HG03135 (cell line): ENCODE measurements around the gene FAM222B.
"Not testable (repeated sequence)": the region's sequence is repeated elsewhere in the genome, so short reads cannot be mapped to it uniquely, and the experiment has no call there.

Source experiments
- ATAC-seq: cut with Tn5 transposase; IDR thresholded peaks from one replicate; pipeline ENCODE4 v1.9.1; 2021; ENCODE audit warnings: mild to moderate bottlenecking, moderate library complexity; ENCODE audit not compliant: unreplicated experiment

The FAM222B gene

DNA sequence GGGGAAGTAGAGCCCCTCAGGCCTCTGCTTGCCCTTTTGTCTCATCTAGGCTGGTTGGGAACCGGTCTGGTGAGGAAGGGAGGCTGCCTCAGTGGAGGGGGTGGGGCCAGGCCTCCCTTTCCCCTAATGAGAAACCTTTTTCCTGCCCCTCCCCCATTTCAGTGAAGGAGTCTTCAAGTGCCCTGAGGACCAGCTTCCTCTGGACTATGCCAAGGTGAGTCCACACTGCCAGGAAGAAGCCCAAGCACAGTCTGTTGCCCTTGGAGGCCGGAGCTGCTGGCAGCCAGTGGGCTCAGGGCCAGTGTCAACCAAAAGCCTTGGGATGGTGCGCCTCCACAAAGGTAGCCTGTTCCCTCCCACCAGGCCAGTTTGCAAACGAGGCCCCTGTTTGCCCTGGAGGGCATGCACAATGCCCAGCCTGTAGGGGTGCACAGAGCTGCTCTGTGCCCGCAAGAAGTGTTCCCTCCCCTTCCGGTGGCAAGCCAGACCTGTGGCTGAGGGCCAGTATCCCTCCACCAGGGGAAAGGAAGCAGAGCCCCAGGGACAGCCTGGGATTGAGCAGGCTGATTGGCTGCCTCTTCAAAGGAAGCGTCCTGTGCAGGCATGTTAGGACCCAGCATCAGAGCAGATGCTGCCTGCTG lies 95.4 kb downstream of the FAM222B start:
- ATAC-seq, result no peak

DNA sequence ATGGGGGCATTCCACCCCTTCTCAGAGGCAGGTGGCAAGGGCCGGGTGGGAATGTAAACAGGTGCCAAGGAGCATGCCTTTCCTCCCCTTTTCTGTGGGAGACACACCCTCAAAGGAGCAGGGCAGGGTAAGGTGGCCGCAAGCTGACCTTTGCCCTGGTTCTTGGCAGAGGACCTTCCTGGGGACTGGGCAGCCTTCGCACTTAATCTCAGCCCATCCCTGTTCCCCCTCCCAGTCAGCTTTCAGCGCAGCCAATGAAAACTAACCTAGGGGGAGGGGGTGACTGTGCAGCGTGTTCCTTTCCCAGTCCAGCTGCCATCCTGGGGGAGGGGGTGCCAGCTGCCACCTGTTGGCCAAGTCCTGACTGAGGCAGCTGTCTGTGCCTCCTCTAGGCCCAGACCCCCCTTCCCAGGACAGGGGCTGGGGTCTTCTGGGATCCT lies 96.0 kb downstream of the FAM222B start:
- no peak for ATAC-seq

- no peak for ATAC-seq
Measured at GRCh38 chr17:28745786-28746411, 96.7 kb downstream of the FAM222B start.

DNA sequence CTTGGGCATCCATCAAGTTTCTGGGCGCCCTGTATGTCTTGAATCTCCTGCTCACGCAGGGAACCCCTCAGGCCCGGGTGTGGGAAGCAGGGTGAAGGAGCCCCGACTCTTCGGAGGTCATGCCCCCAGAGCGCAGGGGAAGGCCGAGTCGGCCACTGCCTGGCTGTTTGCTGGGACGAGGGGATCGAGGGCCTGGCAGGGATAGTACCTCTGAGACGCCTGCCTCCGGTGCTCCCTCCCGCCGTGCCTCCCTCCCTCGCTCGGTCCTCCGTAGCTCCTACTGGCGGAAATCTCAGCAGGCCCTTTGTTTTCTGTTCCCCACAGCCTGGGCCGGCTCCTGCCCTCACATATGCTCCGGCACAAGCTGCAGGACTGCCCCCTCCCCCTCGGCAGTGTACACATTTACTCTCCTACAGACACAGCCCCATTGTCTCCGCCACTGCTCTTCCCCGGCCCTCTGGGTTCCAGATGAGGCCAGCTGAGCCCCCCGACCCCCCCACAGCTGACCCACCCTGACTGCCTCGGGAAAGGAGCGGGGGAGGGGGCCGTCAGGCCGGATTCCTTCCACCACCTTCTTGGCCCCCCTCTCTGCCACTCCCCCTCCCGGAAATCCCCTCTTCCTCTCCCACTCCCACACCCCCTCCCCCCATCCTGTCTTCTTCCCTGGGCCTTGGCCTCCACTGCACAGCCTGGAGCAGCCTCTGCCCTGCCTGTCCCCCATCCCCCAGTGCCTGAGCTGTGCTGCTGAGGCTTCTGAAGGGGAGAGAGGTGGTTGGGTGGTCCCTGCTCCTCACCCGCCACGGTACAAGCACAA lies 97.4 kb downstream of the FAM222B start:
- no peak for ATAC-seq

GRCh38 chr17:28744104-28744971 lies 98.3 kb downstream of the FAM222B start:
- ATAC-seq, result no peak

DNA sequence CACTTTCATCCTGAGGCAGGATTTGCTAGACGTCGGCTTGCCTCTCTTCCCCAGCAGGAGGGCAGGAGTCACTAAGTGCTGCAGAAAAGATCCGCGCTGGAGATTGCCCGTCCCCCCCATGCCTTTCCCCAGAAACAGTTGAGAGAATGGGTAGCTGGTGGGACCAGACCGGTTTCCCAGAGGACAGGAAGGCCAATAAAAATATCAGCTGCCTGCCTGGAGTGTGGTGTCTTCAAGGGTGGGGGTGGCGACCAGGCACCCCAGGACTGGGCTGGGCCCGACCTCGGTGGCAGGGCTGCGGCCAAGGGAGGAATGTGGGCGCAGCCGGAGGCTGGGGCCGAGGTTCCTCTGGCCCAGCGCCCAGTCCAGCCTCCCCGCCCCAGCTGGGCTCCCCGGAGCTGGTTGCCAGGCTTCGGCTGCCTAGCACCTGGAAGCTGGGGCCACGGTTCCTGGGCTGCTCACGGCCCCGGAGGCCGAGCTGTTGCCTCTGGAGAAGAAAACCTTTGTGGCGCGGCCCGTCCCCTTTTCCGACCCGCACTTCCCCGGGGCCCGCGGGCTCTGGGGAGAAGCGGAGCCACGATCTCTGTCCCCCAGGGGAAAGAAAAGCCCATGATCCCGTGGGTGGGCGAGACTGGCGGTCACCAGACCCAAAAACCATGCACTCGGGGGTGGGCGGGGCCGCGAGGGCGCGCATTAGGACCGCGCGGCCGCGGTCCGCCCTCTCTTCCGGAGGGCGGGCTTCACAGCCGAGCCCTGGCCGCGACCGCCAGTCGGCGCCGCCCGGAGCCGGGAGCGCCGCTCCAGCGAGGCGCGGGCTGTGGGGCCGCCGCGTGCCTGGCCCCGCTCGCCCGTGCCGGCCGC lies 99.1 kb downstream of the FAM222B start, which contains the start of gene TRAF4:
Gene TRAF4 (plus strand): TSS at position 769 of the 861 bp plus-strand sequence. CDS start 102 bp downstream, outside the sequence.
- ATAC-seq, result peak; percentile 54

GRCh38 chr17:28741358-28742349 lies 100.9 kb downstream of the FAM222B start:
- no peak for ATAC-seq

GRCh38 chr17:28740406-28741357 lies 101.9 kb downstream of the FAM222B start:
- no peak for ATAC-seq

- peak; percentile 32 for ATAC-seq
Measured at GRCh38 chr17:28738680-28739384, 103.8 kb downstream of the FAM222B start.

DNA sequence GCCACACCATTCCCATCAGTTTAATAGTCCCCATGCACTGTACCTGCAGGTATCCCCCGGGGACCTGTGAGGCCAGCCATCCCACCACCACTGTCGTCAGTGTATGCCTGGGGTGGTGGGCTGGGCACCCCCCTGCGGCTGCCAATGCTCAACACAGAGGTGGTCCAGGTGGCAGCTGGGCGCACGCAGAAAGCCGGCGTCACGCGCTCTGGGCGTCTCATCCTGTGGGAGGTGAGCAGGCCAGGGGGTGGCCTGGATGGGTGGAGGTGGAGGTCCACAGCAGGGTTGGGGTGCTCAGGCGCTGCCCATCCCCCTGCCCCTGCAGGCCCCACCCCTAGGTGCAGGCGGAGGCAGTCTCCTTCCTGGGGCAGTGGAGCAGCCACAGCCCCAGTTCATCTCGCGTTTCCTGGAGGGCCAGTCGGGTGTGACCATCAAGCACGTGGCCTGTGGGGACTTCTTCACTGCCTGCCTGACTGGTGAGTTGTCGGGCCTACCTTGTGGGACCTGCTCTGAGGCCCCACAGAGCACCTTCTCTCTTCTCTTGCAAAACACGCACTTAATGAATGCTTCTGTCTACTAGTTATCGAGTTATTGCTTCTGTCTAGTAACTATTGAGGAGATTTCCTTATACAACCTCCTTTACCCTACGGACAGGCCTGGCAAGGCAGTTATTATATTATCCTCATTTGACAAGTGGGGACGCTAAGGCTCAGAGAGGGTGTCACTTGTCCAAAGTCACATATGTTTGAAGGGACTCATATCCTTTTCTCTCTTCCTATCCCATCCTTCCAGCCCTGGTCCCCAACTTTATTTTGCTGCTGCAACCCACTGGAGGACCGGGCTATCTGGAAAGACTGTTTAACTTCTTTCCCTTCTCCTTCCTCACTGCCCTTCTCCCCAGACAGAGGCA lies 104.6 kb downstream of the FAM222B start:
- peak; percentile 60 for ATAC-seq

- no peak for ATAC-seq
Measured at GRCh38 chr17:28737316-28737715, 105.3 kb downstream of the FAM222B start.

GRCh38 chr17:28735913-28736769 lies 106.4 kb downstream of the FAM222B start:
- ATAC-seq, result not testable (repeated sequence)

- no peak for ATAC-seq
Measured at GRCh38 chr17:28735242-28735722, 107.3 kb downstream of the FAM222B start.

- no peak for ATAC-seq
Measured at GRCh38 chr17:28734712-28735241, 107.8 kb downstream of the FAM222B start.
